ENCODE data around the gene USP20. TPM values are rescaled to one million over a fixed set of nuclear protein-coding genes. Genes with fewer than 3 reads are reported as not detected.

Gene USP20
- total RNA-seq, 1 donor from 2014 or later, result 10.8 TPM

DNA sequence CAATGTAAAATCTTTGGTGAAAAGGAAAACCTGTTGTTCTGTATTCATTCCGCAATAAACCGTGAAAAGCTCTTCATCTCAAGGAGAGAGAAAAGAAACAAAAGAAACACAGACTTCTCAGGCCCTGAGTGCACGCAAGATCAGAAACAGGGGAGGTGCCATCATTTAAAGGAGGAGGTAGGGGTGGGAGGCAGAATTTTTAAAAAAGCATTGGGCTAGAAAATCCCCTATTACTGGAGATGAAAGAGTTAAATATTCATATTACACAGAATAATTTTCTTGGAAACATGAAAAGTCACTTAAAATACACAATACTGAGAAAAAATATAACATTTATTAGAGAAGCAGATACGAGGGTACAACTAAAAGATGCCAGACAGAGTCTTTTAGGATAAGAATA is 56.3 kb downstream of the USP20 start:
- H3K9ac ChIP-seq, result no peak overlapping the region
- no peaks in the 10 kb centered on the region for H4K20me1 ChIP-seq (ENCODE audit: low read depth)
- H3K27me3 ChIP-seq, result no peaks in the 10 kb centered on the region
- Mint-ChIP-seq H3K27ac (peak overlapping the region; percentile 90), H3K27me3 (ENCODE audit: insufficient read depth, low read depth) (peaks cover 3% of the 10 kb centered on the region), H3K4me3 (no peak overlapping the region), H3K36me3 (peaks cover 28% of the 10 kb centered on the region), H3K4me1 (peaks cover 41% of the 10 kb centered on the region), H3K9me3 (no peaks in the 10 kb centered on the region)
- H3K36me3 ChIP-seq, result no peaks in the 10 kb centered on the region
- peaks cover 17% of the 10 kb centered on the region for H3K4me1 ChIP-seq
- H2AFZ ChIP-seq (replicated peaks), result no peak overlapping the region
- H3K4me3 ChIP-seq, result no peak overlapping the region
- no peak for DNase-seq (ENCODE audit: low spot score)
- no peak for TF ChIP-seq EZH2 (IDR thresholded peaks at IDR 0.05)
- no peak for TF ChIP-seq EZH2phosphoT487 (IDR thresholded peaks at IDR 0.05)
- TF ChIP-seq, protein P1, sequence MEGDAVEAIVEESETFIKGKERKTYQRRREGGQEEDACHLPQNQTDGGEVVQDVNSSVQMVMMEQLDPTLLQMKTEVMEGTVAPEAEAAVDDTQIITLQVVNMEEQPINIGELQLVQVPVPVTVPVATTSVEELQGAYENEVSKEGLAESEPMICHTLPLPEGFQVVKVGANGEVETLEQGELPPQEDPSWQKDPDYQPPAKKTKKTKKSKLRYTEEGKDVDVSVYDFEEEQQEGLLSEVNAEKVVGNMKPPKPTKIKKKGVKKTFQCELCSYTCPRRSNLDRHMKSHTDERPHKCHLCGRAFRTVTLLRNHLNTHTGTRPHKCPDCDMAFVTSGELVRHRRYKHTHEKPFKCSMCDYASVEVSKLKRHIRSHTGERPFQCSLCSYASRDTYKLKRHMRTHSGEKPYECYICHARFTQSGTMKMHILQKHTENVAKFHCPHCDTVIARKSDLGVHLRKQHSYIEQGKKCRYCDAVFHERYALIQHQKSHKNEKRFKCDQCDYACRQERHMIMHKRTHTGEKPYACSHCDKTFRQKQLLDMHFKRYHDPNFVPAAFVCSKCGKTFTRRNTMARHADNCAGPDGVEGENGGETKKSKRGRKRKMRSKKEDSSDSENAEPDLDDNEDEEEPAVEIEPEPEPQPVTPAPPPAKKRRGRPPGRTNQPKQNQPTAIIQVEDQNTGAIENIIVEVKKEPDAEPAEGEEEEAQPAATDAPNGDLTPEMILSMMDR (IDR thresholded peaks at IDR 0.05), result no peak
- H3K27ac ChIP-seq, result no peak overlapping the region
- no peaks in the 10 kb centered on the region for H3K79me2 ChIP-seq (ENCODE audit: low read depth)
- H3K9me3 ChIP-seq (ENCODE audit: low read depth), result no peaks in the 10 kb centered on the region
- H3K4me2 ChIP-seq, result no peak overlapping the region
- H3F3A ChIP-seq (ENCODE audit: low read depth), result peaks cover 19% of the 10 kb centered on the region

DNA sequence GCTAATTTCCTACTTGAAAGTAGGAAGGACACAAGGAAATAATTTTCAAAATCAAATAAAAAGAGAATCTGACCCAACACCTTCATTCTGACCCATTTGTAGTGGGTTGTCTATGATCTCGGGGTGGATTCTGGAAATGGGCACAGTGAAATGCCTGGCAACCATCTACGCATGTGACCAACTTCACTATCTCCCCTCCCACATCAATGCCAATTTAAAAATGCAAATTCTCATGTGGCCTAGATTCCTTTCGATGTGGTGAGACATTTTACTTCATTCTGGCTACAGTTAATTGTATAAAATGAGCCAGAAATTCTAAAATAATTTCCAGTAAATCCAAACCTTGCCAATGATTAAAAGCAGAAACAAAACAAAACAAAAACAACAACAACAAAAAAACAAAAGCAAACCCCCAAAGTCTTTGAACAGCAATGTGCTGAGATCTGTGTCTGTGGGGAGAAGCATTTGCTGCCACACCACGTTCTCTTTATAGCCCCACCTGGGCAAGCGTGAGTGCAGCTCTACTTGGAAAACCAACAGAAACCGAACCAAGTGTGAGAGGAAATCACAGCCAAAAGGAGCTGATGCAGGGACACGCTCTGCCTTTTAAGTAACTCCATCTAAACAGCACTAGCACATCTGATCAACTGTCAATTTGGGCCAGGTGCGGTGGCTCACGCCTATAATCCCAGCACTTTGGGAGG is 59.0 kb downstream of the USP20 start:
- H4K20me1 ChIP-seq (ENCODE audit: low read depth), result no peaks in the 10 kb centered on the region
- Mint-ChIP-seq H3K4me1 (peaks cover 26% of the 10 kb centered on the region), H3K36me3 (peaks cover 32% of the 10 kb centered on the region), H3K27me3 (ENCODE audit: insufficient read depth, low read depth) (peaks cover 13% of the 10 kb centered on the region), H3K9me3 (no peaks in the 10 kb centered on the region), H3K4me3 (no peak overlapping the region), H3K27ac (no peak overlapping the region)
- no peak overlapping the region for H3K4me3 ChIP-seq
- H2AFZ ChIP-seq (replicated peaks), result no peak overlapping the region
- no peak overlapping the region for H3K9ac ChIP-seq
- H3F3A ChIP-seq (ENCODE audit: low read depth), result peaks cover 15% of the 10 kb centered on the region
- H3K79me2 ChIP-seq (ENCODE audit: low read depth), result no peaks in the 10 kb centered on the region
- H3K4me2 ChIP-seq, result no peak overlapping the region
- no peaks in the 10 kb centered on the region for H3K9me3 ChIP-seq (ENCODE audit: low read depth)
- no peak for TF ChIP-seq EZH2phosphoT487 (IDR thresholded peaks at IDR 0.05)
- TF ChIP-seq EZH2 (IDR thresholded peaks at IDR 0.05), result no peak
- TF ChIP-seq, protein P1 (IDR thresholded peaks at IDR 0.05), result no peak
- H3K36me3 ChIP-seq, result no peaks in the 10 kb centered on the region
- H3K4me1 ChIP-seq, result peaks cover 17% of the 10 kb centered on the region
- no peaks in the 10 kb centered on the region for H3K27me3 ChIP-seq
- no peak for DNase-seq (ENCODE audit: low spot score)
- no peak overlapping the region for H3K27ac ChIP-seq

DNA sequence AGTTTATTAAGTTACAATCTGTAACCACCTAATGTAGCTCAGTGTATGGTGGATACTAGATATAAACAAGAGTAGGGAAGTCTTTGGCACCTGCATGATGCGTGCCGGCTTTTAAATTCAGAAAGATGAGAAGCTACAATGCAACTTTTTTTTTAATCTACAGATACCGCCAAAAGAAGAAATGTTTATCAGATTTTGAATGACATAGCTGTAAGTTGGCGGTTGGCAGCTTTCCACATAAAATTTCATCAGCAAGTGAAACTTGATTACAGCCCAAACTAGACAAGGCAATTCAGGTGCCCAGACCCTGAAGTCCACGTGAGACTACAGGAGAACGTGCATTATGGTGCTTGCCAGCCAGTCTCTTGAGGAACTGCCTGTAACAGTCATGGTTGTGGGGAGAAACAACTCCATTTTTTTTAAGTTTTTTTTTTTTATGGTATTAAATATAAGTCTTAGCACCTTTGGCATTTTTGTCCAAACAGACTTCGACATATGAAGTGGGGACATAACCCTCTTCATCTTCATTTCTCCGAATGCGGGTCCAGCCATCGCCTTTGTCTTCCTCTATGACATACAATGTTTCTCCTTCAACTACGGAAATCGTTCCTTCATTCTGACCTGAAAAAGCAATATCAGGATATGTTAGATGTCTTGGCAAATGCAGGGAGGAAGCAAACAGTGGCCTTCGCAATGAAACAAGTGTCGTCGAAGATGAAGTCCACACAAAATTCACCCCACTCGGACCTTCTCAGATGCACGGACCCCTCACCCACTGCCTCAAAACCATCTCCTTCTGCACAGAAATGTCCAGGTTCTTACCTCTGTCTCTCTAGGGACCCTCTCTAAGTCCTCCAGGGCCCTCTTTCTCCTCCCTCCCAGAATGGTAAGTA is 60.4 kb downstream of the USP20 start:
- no peak for TF ChIP-seq EZH2 (IDR thresholded peaks at IDR 0.05)
- TF ChIP-seq, protein P1 (IDR thresholded peaks at IDR 0.05), result no peak
- TF ChIP-seq EZH2phosphoT487 (IDR thresholded peaks at IDR 0.05), result no peak
- peaks cover 8% of the 10 kb centered on the region for H3K4me1 ChIP-seq
- no peak overlapping the region for H2AFZ ChIP-seq (replicated peaks)
- H3K4me3 ChIP-seq, result no peak overlapping the region
- H3K9me3 Mint-ChIP-seq, result no peaks in the 10 kb centered on the region
- no peak overlapping the region for H3K9ac ChIP-seq
- H3K27me3 Mint-ChIP-seq (ENCODE audit: insufficient read depth, low read depth), result peaks cover 11% of the 10 kb centered on the region
- DNase-seq (ENCODE audit: low spot score), result no peak
- no peaks in the 10 kb centered on the region for H3K79me2 ChIP-seq (ENCODE audit: low read depth)
- H4K20me1 ChIP-seq (ENCODE audit: low read depth), result no peaks in the 10 kb centered on the region
- H3K4me3 Mint-ChIP-seq, result no peak overlapping the region
- no peaks in the 10 kb centered on the region for H3K9me3 ChIP-seq (ENCODE audit: low read depth)
- peaks cover 13% of the 10 kb centered on the region for H3F3A ChIP-seq (ENCODE audit: low read depth)
- peaks cover 30% of the 10 kb centered on the region for H3K36me3 Mint-ChIP-seq
- no peaks in the 10 kb centered on the region for H3K27me3 ChIP-seq
- no peak overlapping the region for H3K27ac ChIP-seq
- no peaks in the 10 kb centered on the region for H3K36me3 ChIP-seq
- peaks cover 19% of the 10 kb centered on the region for H3K4me1 Mint-ChIP-seq
- H3K4me2 ChIP-seq, result no peak overlapping the region
- H3K27ac Mint-ChIP-seq, result no peak overlapping the region

All from neural progenitor cell (in vitro differentiated cells).